Measurements from ENCODE around the gene RIOK1. TPM values are rescaled to one million over a fixed set of nuclear protein-coding genes. Genes with fewer than 3 reads are reported as not detected.

The RIOK1 gene
- total and polyA plus RNA-seq, 2 of the 13 experiments (the other 11 are each of a cell fraction or from before 2014, with no cell fraction given) = 9.4 to 37.8 TPM

GRCh38 chr6:7431674-7432390, 42.2 kb downstream of the RIOK1 start (continued):
- TF ChIP-seq ZNF883 (CRISPR knock-in tag; IDR thresholded peaks at IDR 0.05; ENCODE audit: not compliant biosample characterization) (no peak), ZGPAT (CRISPR knock-in tag; IDR thresholded peaks at IDR 0.05) (no peak), ZBTB42 (CRISPR knock-in tag; IDR thresholded peaks at IDR 0.05) (no peak), ZNF563 (CRISPR knock-in tag; IDR thresholded peaks at IDR 0.05) (0 out of 2 replicates have a peak, but pooled peaks have one; percentile 45), KLF13 (CRISPR knock-in tag; IDR thresholded peaks at IDR 0.05) (no peak), RXRB (CRISPR knock-in tag; IDR thresholded peaks at IDR 0.05; ENCODE audit: borderline replicate concordance) (no peak), NR2C2 (CRISPR knock-in tag; IDR thresholded peaks at IDR 0.05; ENCODE audit: borderline replicate concordance) (no peak), ZNF782 (CRISPR knock-in tag; IDR thresholded peaks at IDR 0.05; ENCODE audit: borderline replicate concordance) (peak; percentile 36; the same call in 1 of the 2 replicates), NFRKB (IDR thresholded peaks at IDR 0.05) (no peak), HNRNPH1 (optimal IDR thresholded peaks at IDR 0.05; ENCODE audit: low read depth, low read length) (no peak), HES4 (CRISPR knock-in tag; IDR thresholded peaks at IDR 0.05; ENCODE audit: borderline replicate concordance) (0 out of 2 replicates have a peak, but pooled peaks have one; percentile 32), ZNF292 (CRISPR knock-in tag; IDR thresholded peaks at IDR 0.05; ENCODE audit: borderline replicate concordance, low read depth) (no peak), NFE2L2 (IDR thresholded peaks at IDR 0.05; ENCODE audit: low read length) (no peak), ZNF317 (CRISPR knock-in tag; IDR thresholded peaks at IDR 0.05) (no peak), IRF1 (CRISPR knock-in tag; IDR thresholded peaks at IDR 0.05; ENCODE audit: low read depth) (no peak), ZNF598 (CRISPR knock-in tag; IDR thresholded peaks at IDR 0.05; ENCODE audit: borderline replicate concordance) (peak; percentile 55; the same call in 1 of the 2 replicates), CCDC6 (CRISPR knock-in tag; IDR thresholded peaks at IDR 0.05) (no peak), KDM4B (CRISPR knock-in tag; IDR thresholded peaks at IDR 0.05) (0 out of 2 replicates have a peak, but pooled peaks have one; percentile 11)
- TF ChIP-seq, protein P1, sequence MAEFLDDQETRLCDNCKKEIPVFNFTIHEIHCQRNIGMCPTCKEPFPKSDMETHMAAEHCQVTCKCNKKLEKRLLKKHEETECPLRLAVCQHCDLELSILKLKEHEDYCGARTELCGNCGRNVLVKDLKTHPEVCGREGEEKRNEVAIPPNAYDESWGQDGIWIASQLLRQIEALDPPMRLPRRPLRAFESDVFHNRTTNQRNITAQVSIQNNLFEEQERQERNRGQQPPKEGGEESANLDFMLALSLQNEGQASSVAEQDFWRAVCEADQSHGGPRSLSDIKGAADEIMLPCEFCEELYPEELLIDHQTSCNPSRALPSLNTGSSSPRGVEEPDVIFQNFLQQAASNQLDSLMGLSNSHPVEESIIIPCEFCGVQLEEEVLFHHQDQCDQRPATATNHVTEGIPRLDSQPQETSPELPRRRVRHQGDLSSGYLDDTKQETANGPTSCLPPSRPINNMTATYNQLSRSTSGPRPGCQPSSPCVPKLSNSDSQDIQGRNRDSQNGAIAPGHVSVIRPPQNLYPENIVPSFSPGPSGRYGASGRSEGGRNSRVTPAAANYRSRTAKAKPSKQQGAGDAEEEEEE (CRISPR knock-in tag; IDR thresholded peaks at IDR 0.05; ENCODE audit: borderline replicate concordance) = 0 out of 2 replicates have a peak, but pooled peaks have one; percentile 76
- TF ChIP-seq, protein P2, sequence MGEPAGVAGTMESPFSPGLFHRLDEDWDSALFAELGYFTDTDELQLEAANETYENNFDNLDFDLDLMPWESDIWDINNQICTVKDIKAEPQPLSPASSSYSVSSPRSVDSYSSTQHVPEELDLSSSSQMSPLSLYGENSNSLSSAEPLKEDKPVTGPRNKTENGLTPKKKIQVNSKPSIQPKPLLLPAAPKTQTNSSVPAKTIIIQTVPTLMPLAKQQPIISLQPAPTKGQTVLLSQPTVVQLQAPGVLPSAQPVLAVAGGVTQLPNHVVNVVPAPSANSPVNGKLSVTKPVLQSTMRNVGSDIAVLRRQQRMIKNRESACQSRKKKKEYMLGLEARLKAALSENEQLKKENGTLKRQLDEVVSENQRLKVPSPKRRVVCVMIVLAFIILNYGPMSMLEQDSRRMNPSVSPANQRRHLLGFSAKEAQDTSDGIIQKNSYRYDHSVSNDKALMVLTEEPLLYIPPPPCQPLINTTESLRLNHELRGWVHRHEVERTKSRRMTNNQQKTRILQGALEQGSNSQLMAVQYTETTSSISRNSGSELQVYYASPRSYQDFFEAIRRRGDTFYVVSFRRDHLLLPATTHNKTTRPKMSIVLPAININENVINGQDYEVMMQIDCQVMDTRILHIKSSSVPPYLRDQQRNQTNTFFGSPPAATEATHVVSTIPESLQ (CRISPR knock-in tag; conservative IDR thresholded peaks at IDR 0.05) = no peak
- TF ChIP-seq, protein P3, sequence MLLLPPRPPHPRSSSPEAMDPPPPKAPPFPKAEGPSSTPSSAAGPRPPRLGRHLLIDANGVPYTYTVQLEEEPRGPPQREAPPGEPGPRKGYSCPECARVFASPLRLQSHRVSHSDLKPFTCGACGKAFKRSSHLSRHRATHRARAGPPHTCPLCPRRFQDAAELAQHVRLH (CRISPR knock-in tag; IDR thresholded peaks at IDR 0.05; ENCODE audit: borderline replicate concordance, low read depth) = no peak
- TF ChIP-seq, protein P4, sequence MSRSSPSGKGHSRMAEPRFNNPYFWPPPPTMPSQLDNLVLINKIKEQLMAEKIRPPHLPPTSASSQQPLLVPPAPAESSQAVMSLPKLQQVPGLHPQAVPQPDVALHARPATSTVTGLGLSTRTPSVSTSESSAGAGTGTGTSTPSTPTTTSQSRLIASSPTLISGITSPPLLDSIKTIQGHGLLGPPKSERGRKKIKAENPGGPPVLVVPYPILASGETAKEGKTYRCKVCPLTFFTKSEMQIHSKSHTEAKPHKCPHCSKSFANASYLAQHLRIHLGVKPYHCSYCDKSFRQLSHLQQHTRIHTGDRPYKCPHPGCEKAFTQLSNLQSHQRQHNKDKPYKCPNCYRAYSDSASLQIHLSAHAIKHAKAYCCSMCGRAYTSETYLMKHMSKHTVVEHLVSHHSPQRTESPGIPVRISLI (CRISPR knock-in tag; IDR thresholded peaks at IDR 0.05; ENCODE audit: borderline replicate concordance) = no peak

All from HepG2 (cell line).